Peyer's patch (tissue), 4 donors: ENCODE results near the gene EPB41L4B. TPM values are rescaled to one million over a fixed set of nuclear protein-coding genes. Genes with fewer than 3 reads are reported as not detected.

ENCODE experiments used
- DNase-seq, 3 donors: peaks; one replicate each; pipeline ENCODE4 v3.0.0-alpha.2; 2017 to 2019
- H3K27ac ChIP-seq, 4 donors: fragments of 200-600 bp; sonication (generic); one replicate each; pipeline ENCODE4 v1.5.1; 2016 to 2019
- H3K27me3 ChIP-seq, 2 donors: fragments of 200-600 bp; sonication (generic); one replicate each; pipeline ENCODE4 v1.5.1; 2019
- H3K36me3 ChIP-seq, 3 donors: fragments of 200-600 bp; sonication (generic); one replicate each; pipeline ENCODE4 v1.5.1; 2016 to 2019
- H3K4me1 ChIP-seq, 4 donors: fragments of 200-600 bp; sonication (generic); one replicate each; pipeline ENCODE4 v1.5.1; 2016 to 2019
- H3K4me3 ChIP-seq, 4 donors: fragments of 200-600 bp; sonication (generic); 1 replicate in 3 of 4; 2 replicates in 1 of 4; pipeline ENCODE4 v1.5.1; 2016 to 2019; ENCODE audit warnings: mild to moderate bottlenecking in 1 of 4
- H3K9me3 ChIP-seq, 4 donors: fragments of 200-600 bp; sonication (generic); one replicate each; pipeline ENCODE4 v1.5.1; 2016 to 2019; ENCODE audit warnings: mild to moderate bottlenecking in 1 of 4
- POLR2A ChIP-seq, 2 donors: fragments of 450-650 bp; IDR thresholded peaks; one replicate each; pipeline ENCODE4 v1.5.1; 2017; ENCODE audit warnings: antibody characterized with exemption in 2 of 2, mild to moderate bottlenecking in 2 of 2, moderate library complexity in 2 of 2
- total RNA-seq, 4 donors: library from RNA; depleted of rRNA; stranded (reverse); fragments of >200 nt; gene quantifications; one replicate each; pipeline ENCODE4 v1.1.0, GENCODE V29; 2016
- TF ChIP-seq, protein P1 (sequence below), 6 experiments: fragments of 450-650 bp in 4 of 6; fragments of 200-600 bp in 2 of 6; sonication (generic) in 1 of 6; IDR thresholded peaks; one replicate each; pipeline ENCODE4 v1.5.1; 2017 to 2019; ENCODE audit warnings: antibody characterized with exemption in 6 of 6, mild to moderate bottlenecking in 3 of 6, moderate library complexity in 1 of 6

The EPB41L4B gene
- total RNA-seq, 4 donors from 2014 or later: 20.6 to 135 (median 78.2) TPM

DNA sequence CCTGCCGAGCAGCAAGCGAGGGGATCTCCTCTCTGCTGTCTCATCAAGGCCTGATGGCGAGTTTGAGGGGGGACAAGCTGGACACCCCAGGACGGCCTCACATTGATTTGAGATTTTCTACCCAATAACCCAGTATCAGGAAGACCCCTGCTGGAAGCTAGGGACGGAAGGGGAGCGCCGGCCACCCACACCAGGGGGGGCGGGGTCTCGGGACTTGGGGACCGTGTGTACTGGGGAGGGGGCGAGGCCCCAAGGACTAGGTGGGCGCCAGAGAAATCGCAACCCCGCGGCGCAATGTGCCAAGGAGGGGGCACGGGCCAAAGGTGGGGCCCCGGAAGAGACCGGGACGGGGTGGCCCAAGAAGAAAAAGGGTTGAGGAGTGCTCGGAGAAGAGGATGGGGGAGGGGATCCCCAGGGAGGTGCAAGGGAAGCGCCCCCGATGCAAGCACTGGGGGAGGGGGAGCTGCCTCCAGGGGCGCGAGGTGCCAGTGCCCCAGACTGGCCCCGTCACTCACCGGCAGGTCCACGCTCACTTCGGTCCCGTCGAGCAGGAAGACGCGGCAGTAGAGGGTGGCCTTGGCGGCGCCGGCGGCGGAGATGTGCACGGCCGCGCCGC lies 1.1 kb downstream of the EPB41L4B start:
- Histone ChIP-seq H3K27me3 (peaks cover 0 to 10% of the 10 kb centered on the region in 2 donors), H3K36me3 (no peaks in the 10 kb centered on the region), H3K27ac (peak overlapping the region in 3 of 4 donors; percentile 76 to 90 (median 89)), H3K4me1 (peaks cover 0 to 14% (median 4%) of the 10 kb centered on the region in 4 donors), H3K4me3 (peak overlapping the region; percentile 20 to 76 (median 58)), H3K9me3 (no peaks in the 10 kb centered on the region)
- peak in 1 of 3 donors; percentile 72 for DNase-seq
- TF ChIP-seq POLR2A (IDR thresholded peaks at IDR 0.05): no peak
- TF ChIP-seq, protein P1, sequence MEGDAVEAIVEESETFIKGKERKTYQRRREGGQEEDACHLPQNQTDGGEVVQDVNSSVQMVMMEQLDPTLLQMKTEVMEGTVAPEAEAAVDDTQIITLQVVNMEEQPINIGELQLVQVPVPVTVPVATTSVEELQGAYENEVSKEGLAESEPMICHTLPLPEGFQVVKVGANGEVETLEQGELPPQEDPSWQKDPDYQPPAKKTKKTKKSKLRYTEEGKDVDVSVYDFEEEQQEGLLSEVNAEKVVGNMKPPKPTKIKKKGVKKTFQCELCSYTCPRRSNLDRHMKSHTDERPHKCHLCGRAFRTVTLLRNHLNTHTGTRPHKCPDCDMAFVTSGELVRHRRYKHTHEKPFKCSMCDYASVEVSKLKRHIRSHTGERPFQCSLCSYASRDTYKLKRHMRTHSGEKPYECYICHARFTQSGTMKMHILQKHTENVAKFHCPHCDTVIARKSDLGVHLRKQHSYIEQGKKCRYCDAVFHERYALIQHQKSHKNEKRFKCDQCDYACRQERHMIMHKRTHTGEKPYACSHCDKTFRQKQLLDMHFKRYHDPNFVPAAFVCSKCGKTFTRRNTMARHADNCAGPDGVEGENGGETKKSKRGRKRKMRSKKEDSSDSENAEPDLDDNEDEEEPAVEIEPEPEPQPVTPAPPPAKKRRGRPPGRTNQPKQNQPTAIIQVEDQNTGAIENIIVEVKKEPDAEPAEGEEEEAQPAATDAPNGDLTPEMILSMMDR (IDR thresholded peaks at IDR 0.05): peak in 1 of 6 experiments; percentile 4

DNA sequence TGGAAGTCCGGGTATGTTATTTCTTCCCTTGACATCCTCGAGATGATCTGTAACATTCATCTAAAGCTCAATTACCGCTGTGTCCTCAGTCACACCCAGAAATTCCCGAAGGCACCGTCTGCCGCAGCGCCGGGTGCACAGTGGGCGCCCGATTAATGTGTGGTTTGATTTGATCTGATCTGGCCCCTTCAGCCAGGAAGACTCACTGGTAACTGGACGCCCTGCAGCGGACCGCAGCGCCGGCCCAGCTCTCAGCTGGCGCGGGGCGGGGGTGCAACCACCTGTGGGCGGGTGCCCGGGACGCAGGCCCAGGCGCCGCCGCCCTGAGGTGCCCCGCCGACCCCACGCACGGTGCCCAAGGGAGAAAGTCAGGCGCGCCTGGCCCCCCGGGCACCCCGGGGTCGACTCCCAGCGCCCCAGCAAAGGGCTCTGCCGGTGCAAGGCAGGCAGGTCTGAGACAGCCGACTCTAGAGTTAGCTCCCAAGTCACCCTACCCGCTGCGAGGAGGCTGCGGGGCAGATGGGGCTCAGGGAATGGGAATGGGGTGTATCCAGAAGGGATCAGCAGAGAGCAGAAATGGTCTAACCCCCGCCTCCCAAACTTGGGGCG lies 1.7 kb downstream of the EPB41L4B start:
- Histone ChIP-seq H3K9me3 (no peaks in the 10 kb centered on the region), H3K36me3 (no peaks in the 10 kb centered on the region), H3K27me3 (peaks cover 0 to 10% of the 10 kb centered on the region in 2 donors), H3K4me3 (peak overlapping the region in 3 of 4 donors; percentile 40 to 76 (median 75)), H3K4me1 (peaks cover 4 to 14% (median 4%) of the 10 kb centered on the region in 4 donors), H3K27ac (peak overlapping the region in 3 of 4 donors; percentile 76 to 90 (median 89))
- peak; percentile 32 to 45 for TF ChIP-seq POLR2A (IDR thresholded peaks at IDR 0.05)
- TF ChIP-seq, protein P1 (IDR thresholded peaks at IDR 0.05): peak in 1 of 6 experiments; percentile 16
- peak in 2 of 3 donors; percentile 63 to 83 for DNase-seq

DNA sequence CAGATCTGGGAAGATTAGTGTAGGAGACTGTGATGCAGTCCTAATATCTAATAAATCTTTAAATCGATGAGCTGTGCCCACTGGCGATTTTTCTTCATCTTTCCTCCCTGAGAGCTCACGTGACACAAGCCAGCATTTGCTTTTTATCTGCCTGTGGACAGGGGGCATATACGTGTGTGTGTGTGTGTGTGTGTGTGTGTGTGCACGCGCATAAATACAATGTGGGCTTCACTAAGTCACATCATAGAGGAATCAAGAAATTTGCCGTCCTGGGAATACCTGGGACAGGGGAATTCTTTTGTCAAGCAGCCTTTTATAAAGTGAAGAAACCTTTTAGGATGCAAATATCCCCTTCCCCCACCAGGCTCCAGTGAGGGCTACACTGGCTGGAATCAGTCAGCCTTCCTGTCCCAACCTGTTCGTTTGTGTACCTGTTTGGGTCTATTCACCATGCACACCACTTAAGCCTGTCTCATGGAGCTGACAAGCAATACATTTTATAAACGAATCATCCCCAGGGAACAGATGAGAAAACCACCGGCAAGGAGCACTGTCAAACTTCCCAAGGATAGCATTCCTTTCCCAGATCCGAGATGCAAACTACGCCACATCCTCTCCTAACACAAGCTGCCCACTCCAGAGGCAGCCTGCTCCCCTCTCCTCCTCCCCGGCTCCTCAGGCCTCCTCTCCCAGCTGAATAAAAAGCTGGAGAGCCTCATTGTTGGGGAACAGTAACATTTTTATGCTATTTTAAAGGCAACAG lies 2.7 kb downstream of the EPB41L4B start:
- Histone ChIP-seq H3K4me3 (peak overlapping the region in 3 of 4 donors; percentile 40 to 76 (median 75)), H3K9me3 (no peaks in the 10 kb centered on the region), H3K4me1 (peaks cover 4 to 18% (median 4%) of the 10 kb centered on the region in 4 donors), H3K27ac (peak overlapping the region in 3 of 4 donors; percentile 76 to 90 (median 89)), H3K27me3 (peaks cover 0 to 10% of the 10 kb centered on the region in 2 donors), H3K36me3 (no peaks in the 10 kb centered on the region)
- no peak for DNase-seq
- no peak for TF ChIP-seq POLR2A (IDR thresholded peaks at IDR 0.05)
- TF ChIP-seq, protein P1 (IDR thresholded peaks at IDR 0.05): no peak

DNA sequence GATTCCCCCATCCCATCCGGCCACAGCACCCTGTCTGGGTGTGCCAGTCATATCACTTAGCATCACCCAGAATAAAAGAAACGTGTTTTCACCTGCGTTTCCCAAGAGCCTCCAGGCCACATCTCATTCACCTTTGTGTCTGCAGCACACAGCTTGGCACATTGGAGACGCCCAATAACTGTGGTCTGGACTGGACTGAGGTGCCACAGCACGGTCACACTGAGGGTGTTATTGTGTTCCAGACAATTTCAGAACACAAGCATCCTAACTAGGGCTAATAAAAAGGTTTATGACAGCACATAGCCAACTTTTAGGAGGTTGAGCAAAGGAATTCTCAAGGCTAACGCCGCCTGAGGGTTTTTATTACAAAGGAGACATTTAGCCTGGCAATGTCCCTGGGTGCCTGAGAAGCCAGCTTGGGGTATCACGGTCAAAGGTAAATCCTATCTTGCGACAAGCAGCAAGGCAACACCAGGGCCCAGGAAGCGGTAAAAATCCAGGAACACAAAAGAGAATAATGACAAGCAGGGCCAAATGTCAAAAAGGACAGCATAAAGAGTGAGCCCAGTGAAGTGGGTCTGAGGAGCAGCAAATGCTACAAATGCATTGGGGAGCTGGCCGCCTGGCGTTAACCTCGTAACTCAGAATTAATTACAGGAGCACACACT lies 3.4 kb downstream of the EPB41L4B start:
- H3K27ac ChIP-seq: peak overlapping the region in 3 of 4 donors; percentile 76 to 90 (median 89)

More for the DNA sequence above, 3.4 kb downstream of the EPB41L4B start:
- peak overlapping the region in 2 of 4 donors; percentile 75 to 76 for H3K4me3 ChIP-seq
- peaks cover 0 to 10% of the 10 kb centered on the region in 2 donors for H3K27me3 ChIP-seq
- TF ChIP-seq POLR2A (IDR thresholded peaks at IDR 0.05): no peak
- TF ChIP-seq, protein P1 (IDR thresholded peaks at IDR 0.05): peak in 1 of 6 experiments; percentile 19
- DNase-seq: no peak
- H3K9me3 ChIP-seq: no peaks in the 10 kb centered on the region
- peaks cover 4 to 23% (median 4%) of the 10 kb centered on the region in 4 donors for H3K4me1 ChIP-seq
- H3K36me3 ChIP-seq: no peaks in the 10 kb centered on the region
